Dendritic cell treated with granulocyte-macrophage colony-stimulating factor and Interleukin-4, amounts not matched to agents 40 ng/mL and 50 ng/mL, for 4 days (primary cell): ENCODE data around the gene GRIFIN.
A peak's percentile ranks its signal among the peaks of the same experiment; 100 is the strongest.
"Not testable (repeated sequence)": the region's sequence is repeated elsewhere in the genome, so short reads cannot be mapped to it uniquely, and the experiment has no call there.

Experiments used
- H3K27ac Mint-ChIP-seq: one replicate; pipeline ENCODE4 v1.8.0; 2022; ENCODE audit warnings: mild to moderate bottlenecking, mixed read lengths
- H3K27me3 Mint-ChIP-seq: one replicate; pipeline ENCODE4 v1.8.0; 2022; ENCODE audit warnings: mild to moderate bottlenecking, mixed read lengths
- H3K36me3 Mint-ChIP-seq: one replicate; pipeline ENCODE4 v1.8.0; 2022; ENCODE audit warnings: low read depth, mixed read lengths
- H3K4me1 Mint-ChIP-seq: one replicate; pipeline ENCODE4 v1.8.0; 2022; ENCODE audit warnings: low read depth, mixed read lengths
- H3K4me3 Mint-ChIP-seq: one replicate; pipeline ENCODE4 v1.8.0; 2022; ENCODE audit warnings: mild to moderate bottlenecking, moderate library complexity, mixed read lengths
- H3K9me3 Mint-ChIP-seq: one replicate; pipeline ENCODE4 v1.8.0; 2022; ENCODE audit warnings: mixed read lengths
- intact Hi-C: fragments of 100-400 bp; cut with micrococcal nuclease; formaldehyde crosslinking; loops from one replicate; pipeline ENCODE4 v1.15.0; 2022

GRIFIN gene

GRCh38 chr7:2459674-2460073, 16.5 kb downstream of the GRIFIN start:
- intact Hi-C loops, result no loop called here
- H3K4me1 Mint-ChIP-seq, result no peaks in the 10 kb centered on the region
- H3K27me3 Mint-ChIP-seq, result peaks cover 15% of the 10 kb centered on the region
- H3K4me3 Mint-ChIP-seq, result no peak overlapping the region
- H3K27ac Mint-ChIP-seq, result no peak overlapping the region
- no peaks in the 10 kb centered on the region for H3K36me3 Mint-ChIP-seq
- no peaks in the 10 kb centered on the region for H3K9me3 Mint-ChIP-seq

- H3K27ac Mint-ChIP-seq, result not testable (repeated sequence)
Observed at GRCh38 chr7:2453849-2454248, 22.3 kb downstream of the GRIFIN start.

GRCh38 chr7:2452643-2453270, 23.4 kb downstream of the GRIFIN start:
- H3K4me3 Mint-ChIP-seq, result no peak overlapping the region

More at GRCh38 chr7:2453849-2454248, 22.3 kb downstream of the GRIFIN start:
- H3K9me3 Mint-ChIP-seq, H3K4me3 Mint-ChIP-seq, intact Hi-C loops, H3K36me3 Mint-ChIP-seq: not testable (repeated sequence)
- Mint-ChIP-seq H3K27me3 (peaks cover 18% of the 10 kb centered on the region), H3K4me1 (peaks cover 13% of the 10 kb centered on the region)

GRCh38 chr7:2452074-2452507, 24.1 kb downstream of the GRIFIN start:
- Mint-ChIP-seq H3K27me3 (peaks cover 18% of the 10 kb centered on the region), H3K9me3 (no peaks in the 10 kb centered on the region), H3K4me1 (peaks cover 13% of the 10 kb centered on the region), H3K36me3 (peaks cover 4% of the 10 kb centered on the region), H3K27ac (peak overlapping the region; percentile 71), H3K4me3 (peak overlapping the region; percentile 70)
- intact Hi-C loops, result no loop called here

More at GRCh38 chr7:2452643-2453270, 23.4 kb downstream of the GRIFIN start:
- Mint-ChIP-seq H3K36me3 (no peaks in the 10 kb centered on the region), H3K4me1 (peaks cover 13% of the 10 kb centered on the region), H3K27me3 (peaks cover 18% of the 10 kb centered on the region), H3K27ac (no peak overlapping the region), H3K9me3 (no peaks in the 10 kb centered on the region)
- intact Hi-C loops, result no loop called here

GRCh38 chr7:2451171-2452073, 24.8 kb downstream of the GRIFIN start:
- H3K4me3 Mint-ChIP-seq, result peak overlapping the region; percentile 70
- peak overlapping the region; percentile 71 for H3K27ac Mint-ChIP-seq
- peaks cover 10% of the 10 kb centered on the region for H3K36me3 Mint-ChIP-seq
- H3K9me3 Mint-ChIP-seq, result no peaks in the 10 kb centered on the region
- peaks cover 18% of the 10 kb centered on the region for H3K27me3 Mint-ChIP-seq
- peaks cover 13% of the 10 kb centered on the region for H3K4me1 Mint-ChIP-seq
- intact Hi-C loops, result loop anchor here (1.0 kb wide), 1 partner anchor 230 kb away; no protein-coding TSS in a partner anchor

GRCh38 chr7:2450198-2451107, 25.7 kb downstream of the GRIFIN start:
- intact Hi-C loops, result loop anchor here (1.0 kb wide), 1 partner anchor 231 kb away; no protein-coding TSS in a partner anchor
- H3K9me3 Mint-ChIP-seq, result no peaks in the 10 kb centered on the region
- peaks cover 13% of the 10 kb centered on the region for H3K4me1 Mint-ChIP-seq
- H3K36me3 Mint-ChIP-seq, result peaks cover 20% of the 10 kb centered on the region
- H3K4me3 Mint-ChIP-seq, result no peak overlapping the region
- no peak overlapping the region for H3K27ac Mint-ChIP-seq
- peaks cover 18% of the 10 kb centered on the region for H3K27me3 Mint-ChIP-seq

- Mint-ChIP-seq H3K9me3 (no peaks in the 10 kb centered on the region), H3K27me3 (peaks cover 15% of the 10 kb centered on the region), H3K36me3 (peaks cover 33% of the 10 kb centered on the region), H3K4me1 (peaks cover 12% of the 10 kb centered on the region), H3K27ac (no peak overlapping the region), H3K4me3 (no peak overlapping the region)
- intact Hi-C loops, result no loop called here
Observed at GRCh38 chr7:2446676-2447075, 29.5 kb downstream of the GRIFIN start.

GRCh38 chr7:2445898-2446555, 30.2 kb downstream of the GRIFIN start:
- Mint-ChIP-seq H3K27ac (no peak overlapping the region), H3K9me3 (no peaks in the 10 kb centered on the region), H3K36me3 (peaks cover 33% of the 10 kb centered on the region), H3K4me3 (no peak overlapping the region), H3K4me1 (peaks cover 12% of the 10 kb centered on the region), H3K27me3 (peaks cover 12% of the 10 kb centered on the region)
- intact Hi-C loops, result no loop called here

GRCh38 chr7:2445047-2445446, 31.2 kb downstream of the GRIFIN start:
- Mint-ChIP-seq H3K36me3 (peaks cover 37% of the 10 kb centered on the region), H3K27me3 (peaks cover 5% of the 10 kb centered on the region), H3K9me3 (no peaks in the 10 kb centered on the region), H3K27ac (no peak overlapping the region), H3K4me3 (no peak overlapping the region), H3K4me1 (peaks cover 20% of the 10 kb centered on the region)
- intact Hi-C loops, result no loop called here

- intact Hi-C loops, result no loop called here
- H3K36me3 Mint-ChIP-seq, result peaks cover 40% of the 10 kb centered on the region
- H3K27me3 Mint-ChIP-seq, result no peaks in the 10 kb centered on the region
- H3K4me1 Mint-ChIP-seq, result peaks cover 21% of the 10 kb centered on the region
- H3K4me3 Mint-ChIP-seq, result no peak overlapping the region
- H3K9me3 Mint-ChIP-seq, result no peaks in the 10 kb centered on the region
- no peak overlapping the region for H3K27ac Mint-ChIP-seq
Observed at GRCh38 chr7:2444476-2444875, 31.7 kb downstream of the GRIFIN start.

- Mint-ChIP-seq H3K27ac (no peak overlapping the region), H3K4me1 (peaks cover 21% of the 10 kb centered on the region), H3K9me3 (no peaks in the 10 kb centered on the region), H3K4me3 (no peak overlapping the region), H3K27me3 (no peaks in the 10 kb centered on the region), H3K36me3 (peaks cover 48% of the 10 kb centered on the region)
- intact Hi-C loops, result no loop called here
Observed at GRCh38 chr7:2443491-2443890, 32.7 kb downstream of the GRIFIN start.

GRCh38 chr7:2441430-2442058, 34.7 kb downstream of the GRIFIN start:
- Mint-ChIP-seq H3K4me3 (no peak overlapping the region), H3K27ac (peak overlapping the region; percentile 2), H3K27me3 (no peaks in the 10 kb centered on the region), H3K4me1 (peaks cover 21% of the 10 kb centered on the region), H3K9me3 (no peaks in the 10 kb centered on the region), H3K36me3 (peaks cover 57% of the 10 kb centered on the region)
- intact Hi-C loops, result no loop called here
